NB4 (cell line): ENCODE results near the gene TRAIP.

Experiments
- DNase-seq: peaks from one replicate; pipeline ENCODE4 v3.0.0; 2010; ENCODE audit warnings: low read depth
- H3K4me3 ChIP-seq: one replicate; pipeline ENCODE4 v1.5.1; 2011; ENCODE audit warnings: mild to moderate bottlenecking, low read depth, low read length, moderate library complexity
- MYC ChIP-seq: IDR thresholded peaks from 2 replicates; pipeline ENCODE4 v1.6.1; 2011; ENCODE audit warnings: low read depth, low read length
- POLR2A ChIP-seq: IDR thresholded peaks from 2 replicates; pipeline ENCODE4 v1.6.1; 2011; ENCODE audit warnings: mild to moderate bottlenecking; ENCODE audit not compliant: insufficient read length; ENCODE audit errors: extremely low read depth
- TF ChIP-seq, protein P1 (sequence below): IDR thresholded peaks from 2 replicates; pipeline ENCODE4 v1.6.1; 2011; ENCODE audit warnings: low read depth, low read length
- TF ChIP-seq, protein P2 (sequence below): IDR thresholded peaks from one replicate; pipeline ENCODE4 v1.5.1; 2012; ENCODE audit warnings: low read depth, low read length

Gene TRAIP

DNA sequence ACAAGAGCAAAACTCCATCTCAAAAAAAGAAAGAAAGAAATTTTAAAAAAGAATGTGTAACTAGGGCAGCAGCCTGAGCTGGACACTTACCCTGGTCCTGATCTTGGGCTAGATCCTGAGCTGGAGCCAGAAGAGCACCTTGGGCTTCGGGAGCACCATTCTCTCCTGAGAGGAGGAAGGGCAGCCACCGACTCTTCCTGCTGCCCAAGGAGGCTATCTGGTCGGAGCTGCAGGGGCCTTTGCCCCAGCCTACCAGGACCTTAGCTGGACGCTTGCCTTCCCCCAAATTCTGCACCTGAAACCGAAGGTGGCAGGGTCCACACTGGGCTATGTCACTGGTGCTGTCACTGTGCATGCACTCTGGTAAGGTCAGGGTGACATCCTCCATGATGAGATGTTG, 20.2 kb upstream of the TRAIP start:
- no peak for DNase-seq
- no peak overlapping the region for H3K4me3 ChIP-seq
- TF ChIP-seq, protein P1, sequence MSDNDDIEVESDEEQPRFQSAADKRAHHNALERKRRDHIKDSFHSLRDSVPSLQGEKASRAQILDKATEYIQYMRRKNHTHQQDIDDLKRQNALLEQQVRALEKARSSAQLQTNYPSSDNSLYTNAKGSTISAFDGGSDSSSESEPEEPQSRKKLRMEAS, result no peak
- TF ChIP-seq MYC, result no peak
- TF ChIP-seq, protein P2, sequence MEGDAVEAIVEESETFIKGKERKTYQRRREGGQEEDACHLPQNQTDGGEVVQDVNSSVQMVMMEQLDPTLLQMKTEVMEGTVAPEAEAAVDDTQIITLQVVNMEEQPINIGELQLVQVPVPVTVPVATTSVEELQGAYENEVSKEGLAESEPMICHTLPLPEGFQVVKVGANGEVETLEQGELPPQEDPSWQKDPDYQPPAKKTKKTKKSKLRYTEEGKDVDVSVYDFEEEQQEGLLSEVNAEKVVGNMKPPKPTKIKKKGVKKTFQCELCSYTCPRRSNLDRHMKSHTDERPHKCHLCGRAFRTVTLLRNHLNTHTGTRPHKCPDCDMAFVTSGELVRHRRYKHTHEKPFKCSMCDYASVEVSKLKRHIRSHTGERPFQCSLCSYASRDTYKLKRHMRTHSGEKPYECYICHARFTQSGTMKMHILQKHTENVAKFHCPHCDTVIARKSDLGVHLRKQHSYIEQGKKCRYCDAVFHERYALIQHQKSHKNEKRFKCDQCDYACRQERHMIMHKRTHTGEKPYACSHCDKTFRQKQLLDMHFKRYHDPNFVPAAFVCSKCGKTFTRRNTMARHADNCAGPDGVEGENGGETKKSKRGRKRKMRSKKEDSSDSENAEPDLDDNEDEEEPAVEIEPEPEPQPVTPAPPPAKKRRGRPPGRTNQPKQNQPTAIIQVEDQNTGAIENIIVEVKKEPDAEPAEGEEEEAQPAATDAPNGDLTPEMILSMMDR, result no peak
- no peak for TF ChIP-seq POLR2A

DNA sequence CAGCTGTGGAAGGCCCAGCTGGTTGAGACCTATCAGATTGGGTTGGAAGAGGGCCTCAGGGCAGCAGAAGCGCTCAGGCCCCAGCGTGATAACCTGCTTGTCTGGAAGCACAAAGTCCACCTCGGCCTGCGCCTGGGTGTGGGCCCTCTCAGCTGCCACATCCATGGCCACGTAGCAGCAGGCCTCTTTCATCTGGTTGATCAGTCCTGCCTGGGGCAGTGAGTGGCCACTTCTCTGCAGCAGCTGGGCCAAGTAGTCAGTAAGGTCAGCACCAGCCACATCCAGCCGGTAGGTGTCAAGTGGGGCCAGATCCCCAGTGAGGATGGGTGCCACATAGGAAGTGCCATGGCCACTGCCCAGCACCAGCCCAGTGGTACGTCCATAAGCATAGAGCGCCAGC, 17.3 kb upstream of the TRAIP start:
- no peak overlapping the region for H3K4me3 ChIP-seq
- TF ChIP-seq POLR2A (no peak), MYC (no peak)
- TF ChIP-seq, protein P2, result no peak
- TF ChIP-seq, protein P1, result no peak
- no peak for DNase-seq

- TF ChIP-seq MYC, result no peak
- TF ChIP-seq, protein P1, result no peak
- TF ChIP-seq, protein P2, result no peak
- no peak for TF ChIP-seq POLR2A
- H3K4me3 ChIP-seq, result no peak overlapping the region
- DNase-seq, result peak; percentile 79
Measured at GRCh38 chr3:49872801-49873281, 16.5 kb upstream of the TRAIP start.

GRCh38 chr3:49871531-49872153, 15.3 kb upstream of the TRAIP start:
- DNase-seq, result no peak
- TF ChIP-seq, protein P1, result no peak
- TF ChIP-seq MYC (no peak), POLR2A (no peak)
- TF ChIP-seq, protein P2, result no peak

GRCh38 chr3:49869525-49870126, 13.3 kb upstream of the TRAIP start, which contains the start of gene CAMKV:
Gene CAMKV, minus strand, starts transcription at chr3:49869906. Its CDS starts 7,518 bp downstream, at chr3:49862388.
- TF ChIP-seq, protein P2, result no peak
- TF ChIP-seq POLR2A (no peak), MYC (no peak)
- TF ChIP-seq, protein P1, result no peak
- DNase-seq, result peak; percentile 68
- H3K4me3 ChIP-seq, result no peak within 1 kb of the TSS

More at GRCh38 chr3:49871531-49872153, 15.3 kb upstream of the TRAIP start:
- H3K4me3 ChIP-seq, result no peak overlapping the region
